Bronchial smooth muscle cell (primary cell): Measurements from ENCODE around the gene FBXO41. TPM values are rescaled to one million over a fixed set of nuclear protein-coding genes. Genes with fewer than 3 reads are reported as not detected.

Experiments used
- total RNA-seq: library from RNA; depleted of rRNA; stranded (reverse); fragments of >200 nt; gene quantifications from 2 replicates; pipeline ENCODE4 v1.2.1, GENCODE V29; 2014

Gene FBXO41, protein sequence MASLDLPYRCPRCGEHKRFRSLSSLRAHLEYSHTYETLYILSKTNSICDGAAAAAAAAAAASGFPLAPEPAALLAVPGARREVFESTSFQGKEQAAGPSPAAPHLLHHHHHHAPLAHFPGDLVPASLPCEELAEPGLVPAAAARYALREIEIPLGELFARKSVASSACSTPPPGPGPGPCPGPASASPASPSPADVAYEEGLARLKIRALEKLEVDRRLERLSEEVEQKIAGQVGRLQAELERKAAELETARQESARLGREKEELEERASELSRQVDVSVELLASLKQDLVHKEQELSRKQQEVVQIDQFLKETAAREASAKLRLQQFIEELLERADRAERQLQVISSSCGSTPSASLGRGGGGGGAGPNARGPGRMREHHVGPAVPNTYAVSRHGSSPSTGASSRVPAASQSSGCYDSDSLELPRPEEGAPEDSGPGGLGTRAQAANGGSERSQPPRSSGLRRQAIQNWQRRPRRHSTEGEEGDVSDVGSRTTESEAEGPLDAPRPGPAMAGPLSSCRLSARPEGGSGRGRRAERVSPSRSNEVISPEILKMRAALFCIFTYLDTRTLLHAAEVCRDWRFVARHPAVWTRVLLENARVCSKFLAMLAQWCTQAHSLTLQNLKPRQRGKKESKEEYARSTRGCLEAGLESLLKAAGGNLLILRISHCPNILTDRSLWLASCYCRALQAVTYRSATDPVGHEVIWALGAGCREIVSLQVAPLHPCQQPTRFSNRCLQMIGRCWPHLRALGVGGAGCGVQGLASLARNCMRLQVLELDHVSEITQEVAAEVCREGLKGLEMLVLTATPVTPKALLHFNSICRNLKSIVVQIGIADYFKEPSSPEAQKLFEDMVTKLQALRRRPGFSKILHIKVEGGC
- total RNA-seq = 0.60 and 0.95 TPM in 2 replicates

DNA sequence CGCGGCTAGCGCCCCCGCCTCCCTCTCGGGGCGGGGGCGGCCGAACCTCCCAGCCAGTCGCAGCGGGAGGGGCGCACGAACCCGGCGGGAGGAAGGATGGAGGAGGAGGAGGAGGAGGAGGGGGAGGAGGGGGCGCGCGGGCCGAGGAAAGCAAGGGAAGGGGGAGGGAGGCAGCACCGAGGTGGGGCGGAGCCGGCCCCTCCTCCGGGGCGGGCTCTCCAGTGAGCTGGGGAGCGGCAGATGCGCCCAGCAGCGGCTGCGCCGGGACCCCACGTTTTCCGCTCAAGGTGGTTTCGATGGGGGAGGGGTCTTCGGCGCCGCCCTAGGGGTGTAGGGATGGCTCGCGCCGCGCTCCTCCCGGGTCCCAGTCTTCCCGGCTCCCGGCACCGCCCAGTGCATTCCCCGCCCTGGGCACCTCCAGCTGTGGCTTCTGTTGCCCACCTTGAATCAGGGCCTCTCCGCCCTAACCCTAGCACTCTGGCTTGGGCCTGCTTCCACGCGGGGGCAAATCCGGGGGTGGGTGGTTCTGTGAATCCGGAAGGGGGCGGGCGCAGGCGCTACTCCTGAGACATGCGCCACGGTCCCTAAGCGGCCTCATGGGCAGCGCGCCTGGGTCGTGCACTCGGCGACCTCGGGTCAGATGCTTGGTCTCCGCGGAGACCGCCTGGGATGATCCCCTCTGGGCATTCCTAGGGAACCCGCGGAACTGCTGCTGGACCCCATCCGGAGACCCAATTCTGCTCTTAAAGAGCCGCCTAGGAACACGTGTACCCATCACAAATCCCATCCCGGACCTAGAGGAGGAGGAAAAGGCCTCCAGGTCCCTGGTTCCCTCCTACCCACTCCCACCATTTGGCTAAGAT lies at the start of gene FBXO41:
TSS of gene FBXO41 (minus strand) at position 183 of the 863 bp plus-strand sequence. CDS start 14,848 bp downstream, outside the sequence.

DNA sequence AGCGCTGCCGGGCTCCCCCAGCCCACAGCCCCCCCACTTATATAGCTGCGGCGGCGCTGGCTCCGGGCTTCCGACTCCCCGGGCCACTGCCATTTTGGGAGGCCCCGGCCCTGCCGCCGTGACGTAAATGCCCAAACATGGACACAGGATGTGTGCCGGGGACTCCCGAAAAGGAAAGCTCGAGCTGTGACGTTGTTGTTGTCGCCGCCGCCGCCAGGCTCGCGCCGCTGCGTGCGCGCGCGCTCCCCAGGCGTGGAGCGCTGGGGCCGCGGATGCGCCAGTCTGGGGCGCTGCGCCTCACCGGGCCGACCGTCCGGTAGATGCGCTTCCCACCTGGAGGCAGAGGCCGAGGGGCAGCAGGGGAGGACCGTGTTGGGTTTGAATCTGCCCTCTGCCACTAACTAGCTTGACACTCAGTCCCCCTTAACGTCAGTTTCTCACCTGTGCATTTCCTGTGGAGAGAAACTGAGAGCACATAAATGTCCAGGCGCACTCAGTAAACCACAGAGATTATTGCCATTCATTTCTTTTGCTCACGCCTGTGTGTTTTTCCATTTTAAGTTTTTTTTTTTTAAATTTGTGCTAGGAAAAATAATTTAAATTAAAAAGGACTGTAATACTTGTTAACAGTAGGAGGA lies 9.4 kb upstream of the FBXO41 start, which contains the start of gene EGR4:
TSS of gene EGR4 (minus strand) at position 15 of the 638 bp plus-strand sequence. CDS start 231 bp downstream, outside the sequence.

DNA sequence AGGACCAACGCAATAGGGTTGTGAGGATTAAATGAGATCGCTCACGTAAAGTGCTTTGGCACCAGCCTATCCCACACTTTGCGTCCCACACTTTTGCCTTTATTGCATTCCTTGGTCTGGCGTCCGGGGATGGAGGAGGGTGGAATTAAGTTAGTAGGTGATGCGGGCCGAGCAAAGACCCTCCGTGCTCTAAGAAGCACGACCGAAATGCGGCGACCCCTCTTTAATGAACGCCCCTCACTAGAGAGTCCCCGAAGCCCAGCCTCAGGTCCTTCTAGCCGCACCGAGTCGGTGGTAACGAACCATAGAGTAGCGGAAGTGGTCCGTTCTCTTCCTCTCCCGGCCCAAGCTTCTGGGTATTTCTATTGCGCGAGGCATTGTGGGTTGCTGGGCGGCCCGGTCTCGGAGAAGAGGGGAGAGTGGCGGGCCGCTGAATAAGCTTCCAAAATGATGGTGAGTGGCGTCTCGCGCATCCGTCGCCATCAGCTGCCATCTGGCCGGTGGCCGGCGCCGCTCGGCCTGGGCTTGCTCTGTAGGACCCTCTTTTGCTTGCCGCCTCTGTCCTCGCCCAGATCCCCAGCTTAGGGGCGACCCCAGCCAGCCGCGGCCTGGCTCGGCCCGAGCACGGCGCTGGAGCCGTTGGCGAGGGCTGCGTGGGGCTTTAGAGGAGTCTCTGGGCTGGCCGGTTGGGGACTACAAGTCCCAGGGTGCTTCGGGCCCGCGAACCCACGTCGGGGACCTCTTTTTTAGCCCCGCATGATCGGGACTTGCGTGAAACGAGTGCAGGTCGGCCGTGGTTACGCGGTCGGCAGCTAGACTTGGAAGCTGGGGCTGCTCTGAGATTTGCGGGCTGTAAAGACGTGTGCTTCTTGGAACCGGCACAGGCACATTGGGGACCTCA lies 50.1 kb downstream of the FBXO41 start, which contains the start of gene CCT7:
TSS of gene CCT7 (plus strand) at position 377 of the 901 bp plus-strand sequence. CDS start at position 448, 71 bp downstream.

DNA sequence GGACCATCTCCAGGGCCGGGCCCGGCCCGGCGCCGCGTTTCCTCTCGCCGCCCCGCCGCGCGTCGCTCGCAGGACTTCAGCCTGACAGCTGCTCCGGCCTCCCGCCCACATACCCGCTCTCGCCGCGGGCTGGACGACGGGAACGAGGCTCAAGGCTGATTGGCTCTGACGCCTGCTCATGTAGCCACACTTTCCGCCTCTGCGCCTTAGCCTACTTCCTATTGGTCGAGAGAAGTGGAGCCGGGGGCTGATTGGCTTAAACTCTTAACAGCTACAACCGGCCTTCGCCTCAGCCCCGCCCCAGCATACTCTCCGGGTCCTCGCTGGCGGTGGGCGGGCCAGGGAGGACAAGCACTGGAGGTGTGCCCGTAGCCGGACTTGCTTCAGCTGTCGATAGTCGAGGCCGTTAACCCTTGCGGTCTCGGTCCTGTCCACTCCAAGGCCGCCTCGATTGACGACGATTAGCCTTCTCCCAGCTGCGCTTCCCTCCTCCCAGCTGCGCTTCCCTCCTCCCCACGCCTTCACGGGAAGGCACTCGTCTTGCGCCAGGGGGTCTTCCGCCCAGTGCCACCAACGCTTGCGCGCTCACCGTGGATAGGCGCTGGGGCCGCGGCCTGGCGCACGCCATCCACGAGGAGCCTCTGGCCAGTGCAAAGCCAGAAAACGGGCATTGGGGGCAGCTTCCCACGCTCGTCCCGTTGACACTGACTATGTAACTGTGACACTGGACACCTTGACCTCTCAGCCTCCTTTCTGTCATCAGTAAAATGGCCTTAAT lies 50.9 kb downstream of the FBXO41 start, which contains the start of gene PRADC1:
TSS of gene PRADC1 (minus strand) at position 86 of the 778 bp plus-strand sequence. CDS start at position 7, 79 bp downstream.

DNA sequence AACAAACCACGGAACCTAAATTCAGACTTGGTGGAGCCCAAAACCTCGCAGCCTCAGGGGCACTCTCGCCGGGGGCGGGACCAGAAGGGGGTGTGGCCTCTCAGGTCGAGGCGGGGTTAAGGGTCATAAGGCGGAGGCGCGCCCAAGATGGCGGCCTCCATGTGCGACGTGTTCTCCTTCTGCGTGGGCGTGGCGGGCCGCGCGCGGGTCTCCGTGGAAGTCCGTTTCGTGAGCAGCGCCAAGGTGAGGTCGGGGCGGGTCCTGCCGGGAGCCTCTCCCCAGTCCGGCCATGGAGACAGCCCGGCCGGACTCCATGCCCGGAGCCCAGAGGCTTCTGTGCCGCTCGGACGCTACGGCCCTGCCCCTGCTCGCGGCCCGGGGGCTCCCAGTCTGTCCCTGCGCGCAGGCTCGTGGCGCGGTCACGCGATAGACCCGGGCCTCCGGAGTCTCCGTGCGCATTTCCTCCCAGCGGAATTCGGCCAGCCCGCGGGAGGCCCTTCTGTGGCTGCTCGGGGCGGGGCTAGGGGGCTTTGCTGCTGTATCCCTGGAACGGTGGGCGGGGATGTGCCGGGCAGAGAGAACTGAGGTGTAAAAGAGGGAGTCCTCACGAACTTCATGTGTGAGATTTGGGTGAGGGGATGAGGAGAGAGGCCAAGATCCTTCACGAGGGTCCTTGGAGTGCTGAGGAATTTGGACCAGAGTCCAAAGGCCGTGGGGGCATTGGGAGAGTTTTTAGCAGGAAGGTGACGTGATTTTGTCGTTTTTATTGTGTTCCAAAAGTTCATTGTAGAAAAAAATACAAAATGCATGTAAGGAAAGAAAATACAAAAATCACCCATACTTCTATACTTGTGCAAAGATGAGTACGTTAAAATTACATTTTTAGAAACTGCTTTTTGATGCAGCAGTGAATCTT lies 69.9 kb downstream of the FBXO41 start, which contains the start of gene SMYD5:
TSS of gene SMYD5 (plus strand) at position 126 of the 916 bp plus-strand sequence. CDS start at position 148, 22 bp downstream.

Other genes with a start within 250 kb of the FBXO41 start
- 9.6 and 10.0 TPM in 2 replicates for gene SFXN5, start 212.8 kb downstream of the FBXO41 start, total RNA-seq
- 19.9 and 25.8 TPM in 2 replicates for gene RAB11FIP5, start 171.5 kb downstream of the FBXO41 start, total RNA-seq
- gene NOTO, start 81.9 kb downstream of the FBXO41 start, total RNA-seq = not detected in 2 replicates
- 13.9 and 19.2 TPM in 2 replicates for gene SMYD5, start 70.2 kb downstream of the FBXO41 start, total RNA-seq
- gene PRADC1, start 51.2 kb downstream of the FBXO41 start, total RNA-seq = 11.1 and 12.0 TPM in 2 replicates
- 234 and 277 TPM in 2 replicates for gene CCT7, start 50.2 kb downstream of the FBXO41 start, total RNA-seq
- gene EGR4, start 9.1 kb upstream of the FBXO41 start, total RNA-seq = under 0.01 TPM in 1 of 2 replicates, not detected in the other
- gene ALMS1, start 101.4 kb upstream of the FBXO41 start, total RNA-seq = 8.2 and 9.4 TPM in 2 replicates